Neuronal stem cell (in vitro differentiated cells): ENCODE measurements around the gene ABCA3.

ENCODE experiments used
- DNase-seq: peaks from one replicate; pipeline ENCODE4 v3.0.0-alpha.2; 2013; ENCODE audit warnings: low spot score
- H2AFZ ChIP-seq: one replicate; pipeline ENCODE4 v1.6.1; 2013; ENCODE audit warnings: mild to moderate bottlenecking, low read length, inconsistent platforms
- H2AK5ac ChIP-seq: 2 replicates; pipeline ENCODE4 v1.6.1; 2013; ENCODE audit warnings: low read depth, mild to moderate bottlenecking, inconsistent platforms, low read length, moderate library complexity, mixed read lengths
- H2BK120ac ChIP-seq: 2 replicates; pipeline ENCODE4 v1.6.1; 2013; ENCODE audit warnings: low read depth, mild to moderate bottlenecking, inconsistent platforms, low read length, moderate library complexity, mixed read lengths
- H2BK12ac ChIP-seq: one replicate; pipeline ENCODE4 v1.6.1; 2013; ENCODE audit warnings: low read length, inconsistent platforms
- H2BK15ac ChIP-seq: 2 replicates; pipeline ENCODE4 v1.6.1; 2013; ENCODE audit warnings: mild to moderate bottlenecking, low read length, inconsistent platforms, mixed read lengths
- H2BK5ac ChIP-seq: one replicate; pipeline ENCODE4 v1.6.1; 2013; ENCODE audit warnings: inconsistent platforms, mild to moderate bottlenecking, low read length, moderate library complexity
- H3K14ac ChIP-seq: one replicate; pipeline ENCODE4 v1.6.1; 2013; ENCODE audit warnings: low read length, inconsistent platforms
- H3K18ac ChIP-seq: 2 replicates; pipeline ENCODE4 v1.6.1; 2013; ENCODE audit warnings: low read length, inconsistent platforms
- H3K23ac ChIP-seq: 2 replicates; pipeline ENCODE4 v1.6.1; 2013; ENCODE audit warnings: low read depth, mild to moderate bottlenecking, mixed read lengths, low read length, inconsistent platforms; ENCODE audit not compliant: poor library complexity
- H3K27ac ChIP-seq: replicated peaks from 3 replicates; pipeline ENCODE4 v1.5.1; 2013; ENCODE audit warnings: low read length, inconsistent platforms
- H3K27me3 ChIP-seq, 3 experiments: 2 replicates each; pipeline ENCODE4 v1.6.1; 2013; ENCODE audit warnings: low read length in 3 of 3, mild to moderate bottlenecking in 2 of 3, inconsistent platforms in 1 of 3, low read depth in 1 of 3, mixed read lengths in 1 of 3, moderate library complexity in 1 of 3; ENCODE audit not compliant: control insufficient read depth in 3 of 3, insufficient read depth in 3 of 3
- H3K36me3 ChIP-seq, 2 donors: replicated peaks in 1 of 2; 2 replicates each; pipeline ENCODE4 v1.6.1; 2013; ENCODE audit warnings: low read length in 2 of 2; ENCODE audit not compliant: control insufficient read depth in 2 of 2, insufficient read depth in 2 of 2
- H3K4ac ChIP-seq: 2 replicates; pipeline ENCODE4 v1.6.1; 2013; ENCODE audit warnings: inconsistent platforms, mild to moderate bottlenecking, low read length, moderate library complexity
- H3K4me1 ChIP-seq, 2 donors: 1 replicate in 1 of 2; 2 replicates in 1 of 2; pipeline ENCODE4 v1.6.1; 2013; ENCODE audit warnings: low read length in 2 of 2, low read depth in 1 of 2; ENCODE audit not compliant: control insufficient read depth in 2 of 2, insufficient read depth in 1 of 2
- H3K4me2 ChIP-seq: one replicate; pipeline ENCODE4 v1.6.1; 2013; ENCODE audit warnings: mild to moderate bottlenecking, low read length, inconsistent platforms; ENCODE audit not compliant: insufficient read depth, poor library complexity, severe bottlenecking
- H3K4me3 ChIP-seq, 2 donors: 2 replicates each; pipeline ENCODE4 v1.5.1; 2013; ENCODE audit warnings: low read length in 2 of 2, mild to moderate bottlenecking in 2 of 2, inconsistent platforms in 1 of 2, moderate library complexity in 1 of 2
- H3K79me1 ChIP-seq: one replicate; pipeline ENCODE4 v1.6.1; 2013; ENCODE audit warnings: low read depth, mild to moderate bottlenecking, inconsistent platforms, low read length, moderate library complexity
- H3K9ac ChIP-seq: one replicate; pipeline ENCODE4 v1.6.1; 2013; ENCODE audit warnings: mild to moderate bottlenecking, low read depth, low read length, inconsistent platforms; ENCODE audit not compliant: poor library complexity
- H3K9me3 ChIP-seq, 2 donors: replicated peaks in 1 of 2; 2 replicates each; pipeline versions ENCODE3 to v1.6.1; 2013; ENCODE audit warnings: low read length in 2 of 2, mild to moderate bottlenecking in 2 of 2, inconsistent platforms in 1 of 2, low read depth in 1 of 2, mixed read lengths in 1 of 2, moderate library complexity in 1 of 2; ENCODE audit not compliant: control insufficient read depth in 2 of 2, insufficient read depth in 1 of 2
- H4K8ac ChIP-seq: one replicate; pipeline ENCODE4 v1.6.1; 2013; ENCODE audit warnings: low read depth, mild to moderate bottlenecking, inconsistent platforms, low read length, moderate library complexity
- H4K91ac ChIP-seq: one replicate; pipeline ENCODE4 v1.6.1; 2013; ENCODE audit warnings: low read length, low read depth, mild to moderate bottlenecking, inconsistent platforms; ENCODE audit not compliant: poor library complexity
- WGBS, 2 donors: extraction: QIAGEN DNeasy Blood & Tissue Kit; methylation state at CpG; one replicate each; pipeline ENCODE4 v1.1.7; 2013; ENCODE audit warnings: missing lambda C conversion rate in 2 of 2, mixed read lengths in 1 of 2; ENCODE audit not compliant: insufficient read length in 2 of 2, insufficient replicate concordance in 1 of 2; ENCODE audit errors: extremely low coverage in 2 of 2; 5-methylcytosine and 5-hydroxymethylcytosine counted together

ABCA3 gene

DNA sequence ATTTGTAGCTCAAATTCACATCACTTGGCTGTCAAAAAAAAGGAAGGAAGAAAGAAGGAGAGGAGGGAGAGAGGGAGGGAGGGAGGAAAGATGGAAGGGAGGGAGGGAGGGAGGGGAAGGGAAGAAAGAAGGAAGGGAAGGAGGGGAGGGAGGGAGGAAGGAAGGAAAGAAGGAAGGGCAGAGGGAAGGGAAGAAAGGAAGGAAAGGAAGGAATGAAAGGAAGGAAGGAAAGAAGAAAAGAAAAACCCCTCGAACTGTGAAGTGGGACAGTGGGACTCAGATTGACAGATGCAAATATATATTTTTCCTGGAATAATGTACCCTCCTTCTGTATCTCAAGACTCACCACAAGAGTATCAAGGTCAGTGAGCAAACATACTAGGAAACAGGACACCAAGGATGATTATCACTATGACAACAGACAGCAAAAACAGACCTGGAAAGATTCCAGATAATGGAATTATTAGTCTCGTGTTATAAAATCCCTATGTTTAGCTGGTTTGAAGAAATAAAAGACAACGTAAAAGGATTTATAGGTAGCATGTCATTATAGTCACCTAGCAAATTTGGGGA is 24.2 kb upstream of the ABCA3 start:
- no peak overlapping the region for H3K23ac ChIP-seq
- WGBS, 2 donors = no CpG with 5 or more reads among the region's 3 CpGs
- no peaks in the 10 kb centered on the region for H3K36me3 ChIP-seq
- no peak overlapping the region for H3K4ac ChIP-seq
- H3K9me3 ChIP-seq = peaks cover 0 to 2% of the 10 kb centered on the region in 2 donors
- H3K4me3 ChIP-seq = no peak overlapping the region
- no peak overlapping the region for H2BK15ac ChIP-seq
- H4K8ac ChIP-seq = no peak overlapping the region
- peaks cover 0 to 58% (median 0%) of the 10 kb centered on the region in 3 experiments for H3K27me3 ChIP-seq
- peaks cover 0 to 7% of the 10 kb centered on the region in 2 donors for H3K4me1 ChIP-seq
- no peak overlapping the region for H3K14ac ChIP-seq
- no peak overlapping the region for H2AFZ ChIP-seq
- H3K18ac ChIP-seq = no peak overlapping the region
- H2BK120ac ChIP-seq = no peak overlapping the region
- H2BK12ac ChIP-seq = no peak overlapping the region
- H2BK5ac ChIP-seq = no peak overlapping the region
- H2AK5ac ChIP-seq = no peak overlapping the region
- no peak overlapping the region for H3K4me2 ChIP-seq
- no peak overlapping the region for H3K9ac ChIP-seq
- H3K27ac ChIP-seq = no peak overlapping the region
- no peak for DNase-seq
- H3K79me1 ChIP-seq = no peaks in the 10 kb centered on the region
- no peak overlapping the region for H4K91ac ChIP-seq

DNA sequence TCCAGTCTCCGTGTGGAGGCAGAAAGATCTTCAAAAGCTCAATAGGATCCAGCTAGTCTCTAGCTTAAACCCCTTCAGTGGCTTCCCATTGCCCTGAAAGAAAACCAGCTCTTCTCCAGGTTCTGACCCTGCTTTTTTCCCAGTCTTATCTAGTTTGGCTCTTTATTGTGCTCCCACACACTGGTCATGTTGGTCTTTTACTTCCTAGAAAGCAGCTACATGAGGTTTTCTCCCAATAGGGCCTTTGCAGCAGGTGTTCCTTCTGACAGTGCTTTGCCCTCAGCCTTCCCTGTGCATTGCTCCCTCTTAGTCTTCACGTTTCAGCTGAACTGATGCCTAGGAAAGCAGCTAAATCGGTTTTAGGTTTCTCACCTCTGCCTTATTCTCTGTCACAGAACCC is 21.7 kb upstream of the ABCA3 start:
- H3K4me2 ChIP-seq = no peak overlapping the region
- no peak overlapping the region for H3K23ac ChIP-seq
- peaks cover 2% of the 10 kb centered on the region in 2 donors for H3K9me3 ChIP-seq
- no peak overlapping the region for H2BK15ac ChIP-seq
- H3K36me3 ChIP-seq = no peaks in the 10 kb centered on the region
- no peaks in the 10 kb centered on the region for H3K79me1 ChIP-seq
- H3K14ac ChIP-seq = no peak overlapping the region
- H2AK5ac ChIP-seq = no peak overlapping the region
- H3K27me3 ChIP-seq = peaks cover 0 to 38% (median 0%) of the 10 kb centered on the region in 3 experiments
- H3K27ac ChIP-seq = no peak overlapping the region
- peaks cover 0 to 7% of the 10 kb centered on the region in 2 donors for H3K4me1 ChIP-seq
- H2AFZ ChIP-seq = no peak overlapping the region
- WGBS, 2 donors = no CpG with 5 or more reads among the region's 3 CpGs
- H3K4ac ChIP-seq = no peak overlapping the region
- no peak overlapping the region for H4K91ac ChIP-seq
- H3K9ac ChIP-seq = no peak overlapping the region
- no peak overlapping the region for H3K18ac ChIP-seq
- no peak overlapping the region for H2BK5ac ChIP-seq
- no peak overlapping the region for H3K4me3 ChIP-seq
- H4K8ac ChIP-seq = no peak overlapping the region
- H2BK120ac ChIP-seq = no peak overlapping the region
- DNase-seq = no peak
- no peak overlapping the region for H2BK12ac ChIP-seq

DNA sequence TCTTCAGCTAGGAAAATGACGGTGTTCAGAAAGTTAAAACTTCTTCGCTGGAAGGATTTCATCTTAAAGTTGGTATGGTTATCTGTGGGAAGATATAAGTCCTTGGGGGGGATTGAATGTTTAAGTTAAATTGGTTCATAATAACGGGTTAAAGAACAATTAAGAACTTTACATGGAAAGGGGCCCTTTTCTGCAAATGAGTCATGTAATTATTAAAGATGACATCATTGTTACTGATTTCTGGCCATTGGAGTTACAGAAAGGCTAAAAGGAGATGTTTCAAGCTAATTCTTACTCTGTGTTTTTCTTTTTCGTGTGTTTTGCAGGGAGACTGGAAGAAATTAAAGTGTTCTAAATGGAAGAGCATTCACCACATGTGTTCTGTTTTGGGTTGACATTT is 20.6 kb upstream of the ABCA3 start:
- H2BK15ac ChIP-seq = no peak overlapping the region
- H3K14ac ChIP-seq = no peak overlapping the region
- no peak for DNase-seq
- H3K36me3 ChIP-seq = no peaks in the 10 kb centered on the region
- no peaks in the 10 kb centered on the region for H3K79me1 ChIP-seq
- peaks cover 0 to 33% (median 0%) of the 10 kb centered on the region in 3 experiments for H3K27me3 ChIP-seq
- H2BK12ac ChIP-seq = no peak overlapping the region
- H3K9me3 ChIP-seq = peaks cover 0 to 5% of the 10 kb centered on the region in 2 donors
- H2AFZ ChIP-seq = no peak overlapping the region
- no peak overlapping the region for H3K4me3 ChIP-seq
- H3K4me2 ChIP-seq = no peak overlapping the region
- no peak overlapping the region for H2BK5ac ChIP-seq
- H2BK120ac ChIP-seq = no peak overlapping the region
- no peak overlapping the region for H3K27ac ChIP-seq
- no peak overlapping the region for H4K8ac ChIP-seq
- no peak overlapping the region for H3K18ac ChIP-seq
- WGBS, 2 donors = no CpG with 5 or more reads among the region's 4 CpGs
- H4K91ac ChIP-seq = no peak overlapping the region
- no peak overlapping the region for H3K23ac ChIP-seq
- H2AK5ac ChIP-seq = no peak overlapping the region
- peaks cover 0 to 7% of the 10 kb centered on the region in 2 donors for H3K4me1 ChIP-seq
- H3K9ac ChIP-seq = no peak overlapping the region
- H3K4ac ChIP-seq = no peak overlapping the region

DNA sequence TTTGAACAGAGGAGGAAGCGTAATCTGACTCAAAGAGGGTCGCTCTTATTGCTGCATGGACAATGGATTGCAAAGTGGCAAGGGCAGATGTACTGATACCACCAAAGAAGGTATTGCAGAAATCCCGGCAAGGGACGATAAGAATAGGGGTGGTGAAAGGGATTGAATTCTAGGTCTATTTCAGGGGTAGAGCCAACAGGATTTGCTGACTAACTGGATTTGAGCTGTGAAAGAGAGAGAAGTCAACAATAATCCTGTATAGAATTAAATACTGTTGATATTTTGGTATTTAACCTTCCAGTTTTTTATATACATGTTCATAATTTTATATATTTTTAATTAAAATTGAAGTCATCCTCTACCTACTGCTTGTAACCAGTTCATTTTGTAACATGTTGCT is 19.4 kb upstream of the ABCA3 start:
- H3K36me3 ChIP-seq = no peaks in the 10 kb centered on the region
- peaks cover 0 to 25% (median 0%) of the 10 kb centered on the region in 3 experiments for H3K27me3 ChIP-seq
- H2AFZ ChIP-seq = no peak overlapping the region
- H3K4me3 ChIP-seq = no peak overlapping the region
- no peak overlapping the region for H2AK5ac ChIP-seq
- no peak overlapping the region for H3K4me2 ChIP-seq
- no peak overlapping the region for H3K23ac ChIP-seq
- WGBS, 2 donors = no CpG with 5 or more reads among the region's 4 CpGs
- no peak overlapping the region for H3K27ac ChIP-seq
- no peaks in the 10 kb centered on the region for H3K79me1 ChIP-seq
- no peak overlapping the region for H4K91ac ChIP-seq
- no peak overlapping the region for H2BK120ac ChIP-seq
- no peak overlapping the region for H3K18ac ChIP-seq
- no peak overlapping the region for H3K14ac ChIP-seq
- H3K4me1 ChIP-seq = peaks cover 0 to 2% of the 10 kb centered on the region in 2 donors
- no peak overlapping the region for H3K4ac ChIP-seq
- DNase-seq = no peak
- no peak overlapping the region for H4K8ac ChIP-seq
- H3K9ac ChIP-seq = no peak overlapping the region
- no peak overlapping the region for H2BK15ac ChIP-seq
- peaks cover 0 to 5% of the 10 kb centered on the region in 2 donors for H3K9me3 ChIP-seq
- H2BK12ac ChIP-seq = no peak overlapping the region
- H2BK5ac ChIP-seq = no peak overlapping the region
